Measurements from ENCODE around the gene CASR. TPM values are rescaled to one million over a fixed set of nuclear protein-coding genes. Genes with fewer than 3 reads are reported as not detected.

Gene CASR
- polyA plus RNA-seq, 1 donor from 2014 or later = not detected

GRCh38 chr3:122232485-122232884, 49.0 kb downstream of the CASR start:
- Mint-ChIP-seq H3K4me1 (peaks cover 25 to 30% (median 29%) of the 10 kb centered on the region in 3 donors), H3K27me3 (no peaks in the 10 kb centered on the region), H3K9me3 (no peaks in the 10 kb centered on the region), H3K27ac (peak overlapping the region in 1 of 3 donors; percentile 40), H3K4me3 (peak overlapping the region in 3 of 4 donors; percentile 20 to 89 (median 86)), H3K36me3 (peaks cover 2% of the 10 kb centered on the region)

- Mint-ChIP-seq H3K4me3 (peak overlapping the region; percentile 51 to 89 (median 79)), H3K27ac (peak overlapping the region; percentile 4 to 9 (median 6))
Measured at GRCh38 chr3:122233101-122233952, 49.9 kb downstream of the CASR start.

GRCh38 chr3:122234117-122234516, 50.6 kb downstream of the CASR start:
- peaks cover 2% of the 10 kb centered on the region for H3K36me3 Mint-ChIP-seq
- peak overlapping the region in 1 of 4 donors; percentile 89 for H3K4me3 Mint-ChIP-seq
- H3K27me3 Mint-ChIP-seq = no peaks in the 10 kb centered on the region
- no peaks in the 10 kb centered on the region for H3K9me3 Mint-ChIP-seq
- peaks cover 25 to 30% (median 29%) of the 10 kb centered on the region in 3 donors for H3K4me1 Mint-ChIP-seq
- peak overlapping the region in 1 of 3 donors; percentile 4 for H3K27ac Mint-ChIP-seq

More at GRCh38 chr3:122233101-122233952, 49.9 kb downstream of the CASR start:
- peaks cover 2% of the 10 kb centered on the region for H3K36me3 Mint-ChIP-seq
- H3K9me3 Mint-ChIP-seq = no peaks in the 10 kb centered on the region
- no peaks in the 10 kb centered on the region for H3K27me3 Mint-ChIP-seq
- H3K4me1 Mint-ChIP-seq = peaks cover 25 to 30% (median 29%) of the 10 kb centered on the region in 3 donors

- peaks cover 2% of the 10 kb centered on the region for H3K36me3 Mint-ChIP-seq
- H3K9me3 Mint-ChIP-seq = no peaks in the 10 kb centered on the region
- peaks cover 25 to 30% (median 29%) of the 10 kb centered on the region in 3 donors for H3K4me1 Mint-ChIP-seq
- H3K4me3 Mint-ChIP-seq = peak overlapping the region in 1 of 4 donors; percentile 15
- no peaks in the 10 kb centered on the region for H3K27me3 Mint-ChIP-seq
- no peak overlapping the region for H3K27ac Mint-ChIP-seq
Measured at GRCh38 chr3:122235147-122235546, 51.7 kb downstream of the CASR start.

GRCh38 chr3:122239112-122239511, 55.6 kb downstream of the CASR start:
- peaks cover 2% of the 10 kb centered on the region for H3K27me3 Mint-ChIP-seq
- no peak overlapping the region for H3K4me3 Mint-ChIP-seq
- no peaks in the 10 kb centered on the region for H3K36me3 Mint-ChIP-seq

GRCh38 chr3:122245513-122246174, 62.2 kb downstream of the CASR start:
- Mint-ChIP-seq H3K36me3 (no peaks in the 10 kb centered on the region), H3K27me3 (peaks cover 2% of the 10 kb centered on the region), H3K4me3 (peak overlapping the region; percentile 50 to 90 (median 81)), H3K27ac (no peak overlapping the region), H3K4me1 (peaks cover 23 to 27% (median 23%) of the 10 kb centered on the region in 3 donors), H3K9me3 (no peaks in the 10 kb centered on the region)

More at GRCh38 chr3:122239112-122239511, 55.6 kb downstream of the CASR start:
- Mint-ChIP-seq H3K27ac (no peak overlapping the region), H3K4me1 (peaks cover 9 to 11% (median 10%) of the 10 kb centered on the region in 3 donors), H3K9me3 (no peaks in the 10 kb centered on the region)

GRCh38 chr3:122246199-122246598, 62.7 kb downstream of the CASR start:
- Mint-ChIP-seq H3K4me1 (peaks cover 23 to 27% (median 23%) of the 10 kb centered on the region in 3 donors), H3K9me3 (no peaks in the 10 kb centered on the region), H3K4me3 (peak overlapping the region; percentile 50 to 90 (median 81)), H3K27ac (no peak overlapping the region), H3K36me3 (no peaks in the 10 kb centered on the region), H3K27me3 (peaks cover 2% of the 10 kb centered on the region)

GRCh38 chr3:122247087-122247824, 63.8 kb downstream of the CASR start:
- Mint-ChIP-seq H3K27me3 (peaks cover 2% of the 10 kb centered on the region), H3K4me1 (peaks cover 28 to 33% (median 28%) of the 10 kb centered on the region in 3 donors), H3K4me3 (peak overlapping the region in 3 of 4 donors; percentile 16 to 78 (median 28)), H3K36me3 (no peaks in the 10 kb centered on the region), H3K9me3 (no peaks in the 10 kb centered on the region), H3K27ac (peak overlapping the region; percentile 0 to 91 (median 86))

- Mint-ChIP-seq H3K27me3 (peaks cover 2% of the 10 kb centered on the region), H3K4me3 (peak overlapping the region; percentile 5 to 78 (median 24)), H3K9me3 (no peaks in the 10 kb centered on the region), H3K4me1 (peaks cover 28 to 33% (median 28%) of the 10 kb centered on the region in 3 donors), H3K36me3 (no peaks in the 10 kb centered on the region), H3K27ac (peak overlapping the region; percentile 0 to 91 (median 86))
Measured at GRCh38 chr3:122247825-122248185, 64.3 kb downstream of the CASR start.

- Mint-ChIP-seq H3K9me3 (no peaks in the 10 kb centered on the region), H3K4me3 (no peak overlapping the region), H3K27me3 (no peaks in the 10 kb centered on the region), H3K27ac (no peak overlapping the region), H3K36me3 (no peaks in the 10 kb centered on the region), H3K4me1 (peaks cover 21 to 27% (median 23%) of the 10 kb centered on the region in 3 donors)
Measured at GRCh38 chr3:122251428-122251827, 68.0 kb downstream of the CASR start.

- Mint-ChIP-seq H3K4me3 (no peak overlapping the region), H3K27ac (no peak overlapping the region), H3K36me3 (no peaks in the 10 kb centered on the region), H3K4me1 (peaks cover 8 to 21% (median 12%) of the 10 kb centered on the region in 3 donors), H3K9me3 (no peaks in the 10 kb centered on the region), H3K27me3 (no peaks in the 10 kb centered on the region)
Measured at GRCh38 chr3:122253581-122253980, 70.1 kb downstream of the CASR start.

GRCh38 chr3:122255757-122256439, 72.4 kb downstream of the CASR start:
- Mint-ChIP-seq H3K4me3 (no peak overlapping the region), H3K27ac (no peak overlapping the region), H3K4me1 (peaks cover 11 to 20% (median 14%) of the 10 kb centered on the region in 3 donors), H3K9me3 (no peaks in the 10 kb centered on the region), H3K36me3 (no peaks in the 10 kb centered on the region), H3K27me3 (no peaks in the 10 kb centered on the region)

GRCh38 chr3:122257644-122258364, 74.3 kb downstream of the CASR start:
- Mint-ChIP-seq H3K4me3 (no peak overlapping the region), H3K27me3 (no peaks in the 10 kb centered on the region), H3K27ac (no peak overlapping the region)

More at GRCh38 chr3:122257644-122258364, 74.3 kb downstream of the CASR start:
- Mint-ChIP-seq H3K36me3 (no peaks in the 10 kb centered on the region), H3K9me3 (no peaks in the 10 kb centered on the region), H3K4me1 (peaks cover 6 to 14% (median 9%) of the 10 kb centered on the region in 3 donors)

All from IgD-negative memory B cell (primary cell).